GM18870 (cell line): ENCODE results near the gene CCSER1.

Experiments
- ATAC-seq: cut with Tn5 transposase; IDR thresholded peaks from one replicate; pipeline ENCODE4 v1.9.1; 2021; ENCODE audit warnings: moderate library complexity; ENCODE audit not compliant: unreplicated experiment

Gene CCSER1

DNA sequence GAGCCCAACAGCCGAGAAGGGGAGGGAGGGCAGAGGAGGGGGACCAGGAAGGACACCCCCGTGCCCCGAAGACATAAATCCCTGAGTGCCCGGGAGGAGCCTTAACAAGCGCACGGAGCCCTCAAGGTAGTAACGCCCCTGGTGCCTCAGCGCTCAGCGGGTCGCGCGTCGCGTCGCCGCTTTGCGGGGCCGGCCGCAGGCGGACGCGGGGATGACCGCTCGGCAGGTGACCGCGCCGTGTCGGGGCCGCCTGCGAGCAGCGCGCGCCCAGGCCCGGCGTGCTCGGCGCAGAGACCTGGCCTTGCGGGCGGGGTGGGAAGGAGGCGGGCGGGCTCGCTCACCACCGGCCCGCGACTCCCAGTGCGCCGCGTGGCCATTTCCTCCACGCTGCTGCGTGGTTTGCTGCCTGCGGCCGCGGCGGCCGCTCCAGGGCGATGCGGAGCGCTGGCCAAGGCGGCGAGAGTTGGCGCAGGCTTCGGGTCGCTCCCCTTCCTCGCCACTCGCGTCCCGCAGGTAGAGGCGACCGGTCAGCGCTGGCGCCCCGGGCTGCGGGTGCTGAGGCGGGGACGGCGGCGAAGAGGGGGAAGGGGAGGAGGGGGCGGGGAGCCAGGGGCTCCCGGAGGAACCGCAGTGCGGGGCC is 632 bp downstream of the CCSER1 start:
- peak; percentile 15 for ATAC-seq

DNA sequence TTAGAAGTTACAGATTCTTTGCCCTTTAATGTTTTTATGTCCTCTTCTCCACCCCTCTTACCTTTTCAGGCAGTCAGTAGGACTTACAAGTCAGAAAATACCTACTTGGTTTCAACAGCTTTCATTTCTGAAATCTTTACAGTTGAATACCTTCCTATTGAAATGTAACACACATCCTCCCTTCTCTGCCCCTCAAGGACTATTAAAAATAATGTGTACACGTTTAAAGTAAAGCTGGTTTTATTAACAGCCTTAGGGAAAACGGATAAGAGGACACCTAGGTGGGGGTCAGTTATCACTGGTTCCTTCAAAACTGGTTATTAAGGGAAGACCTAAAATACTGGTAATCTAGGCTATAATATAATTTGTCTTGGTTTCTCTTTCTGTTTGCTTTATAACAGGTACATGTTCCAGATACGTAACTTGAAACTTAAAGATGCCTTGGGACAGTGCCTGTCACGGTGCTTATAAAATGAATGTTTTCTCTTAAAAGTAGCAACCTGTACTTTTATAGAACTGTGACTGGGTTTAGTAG is 1.8 kb downstream of the CCSER1 start:
- ATAC-seq = no peak

DNA sequence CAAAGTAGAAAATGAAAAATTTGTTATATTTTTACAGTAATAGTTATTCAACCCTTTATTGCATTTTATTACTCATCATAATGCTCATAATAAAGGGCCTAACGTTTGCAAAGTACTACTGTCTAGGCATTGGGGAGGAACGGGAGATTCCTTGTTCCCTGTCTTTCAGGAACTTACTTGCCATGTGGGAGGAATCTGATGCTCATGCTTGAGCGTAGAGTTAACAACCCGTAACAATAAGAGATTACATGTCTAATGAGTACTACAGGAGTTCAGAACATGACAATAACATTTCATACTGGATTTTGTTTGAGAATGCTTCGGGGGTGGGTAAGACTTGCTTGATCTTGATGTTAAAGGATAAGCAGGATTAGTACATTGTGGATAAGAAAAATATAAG is 2.9 kb downstream of the CCSER1 start:
- no peak for ATAC-seq

DNA sequence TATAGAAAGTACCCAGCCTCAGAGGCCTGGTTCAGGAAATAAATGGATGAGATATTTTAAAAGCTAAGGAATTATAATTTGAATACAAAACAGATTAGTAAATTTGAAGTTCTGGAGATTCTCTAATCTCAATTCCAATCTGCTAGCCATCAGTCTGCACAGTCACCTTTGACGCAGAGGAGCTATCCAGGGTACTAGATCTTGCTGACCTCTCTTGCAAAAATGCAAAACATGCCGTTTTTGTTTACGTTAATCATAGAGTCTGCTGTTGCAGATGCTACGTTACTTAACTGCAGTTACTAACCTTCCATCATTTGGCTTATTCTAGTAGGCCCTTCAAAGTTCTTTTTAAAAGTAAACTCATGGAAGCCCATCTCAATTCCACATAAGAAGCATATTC is 10.4 kb downstream of the CCSER1 start:
- no peak for ATAC-seq

DNA sequence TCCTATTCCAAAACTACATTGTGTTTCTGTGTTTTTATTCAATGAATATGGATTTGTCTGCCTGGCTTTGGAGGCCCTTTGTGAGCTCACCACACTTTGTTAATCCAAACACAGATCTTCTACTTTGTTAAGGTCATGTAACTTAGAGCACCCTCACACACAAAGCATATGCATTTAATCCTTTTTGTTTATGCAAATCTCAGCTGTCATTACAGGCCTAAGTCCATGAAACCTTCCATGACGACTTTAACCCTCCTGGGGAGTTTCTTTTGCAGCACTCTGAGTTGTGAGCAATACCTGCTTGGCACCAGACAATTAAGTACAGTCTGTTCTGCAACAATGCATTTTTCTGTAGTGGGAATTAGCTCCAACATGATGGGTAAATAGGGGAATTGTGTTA is 14.9 kb downstream of the CCSER1 start:
- no peak for ATAC-seq

DNA sequence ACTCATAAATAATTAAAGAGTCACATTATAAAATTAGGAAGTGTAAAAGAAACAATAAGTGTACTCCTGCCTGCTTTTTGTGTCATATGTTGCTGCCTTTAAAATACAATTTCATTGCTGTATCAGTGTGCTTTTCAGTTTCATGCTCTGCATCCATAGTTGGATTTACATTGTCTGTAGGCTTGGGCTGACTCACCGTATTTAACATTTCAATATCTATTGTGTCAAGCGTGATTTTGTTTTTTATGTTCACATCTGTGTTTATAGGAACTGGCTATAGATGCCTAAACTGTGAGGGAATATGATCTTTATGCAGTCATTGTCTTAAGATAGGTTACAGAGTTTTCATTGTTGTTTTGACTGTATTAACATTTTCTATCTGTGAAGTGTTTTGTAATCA is 18.1 kb downstream of the CCSER1 start:
- ATAC-seq = no peak

DNA sequence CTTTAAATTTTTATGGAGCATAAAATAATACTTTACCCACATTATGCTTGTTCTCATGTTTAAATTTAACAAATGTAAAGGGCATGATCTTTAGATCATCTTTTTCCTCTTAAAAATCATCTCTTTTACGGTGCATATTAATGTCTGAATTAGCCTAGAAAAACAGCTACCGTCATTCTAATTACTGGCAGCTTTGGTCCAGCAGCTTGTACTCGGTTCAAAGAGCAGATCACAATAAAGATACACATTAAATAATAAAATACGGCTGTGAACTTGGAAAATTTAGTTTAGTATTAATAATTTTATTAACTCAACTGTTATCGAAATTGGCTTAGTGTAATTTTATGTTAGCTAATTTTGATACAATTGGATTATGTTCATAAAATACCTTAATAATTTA is 19.1 kb downstream of the CCSER1 start:
- ATAC-seq = no peak

DNA sequence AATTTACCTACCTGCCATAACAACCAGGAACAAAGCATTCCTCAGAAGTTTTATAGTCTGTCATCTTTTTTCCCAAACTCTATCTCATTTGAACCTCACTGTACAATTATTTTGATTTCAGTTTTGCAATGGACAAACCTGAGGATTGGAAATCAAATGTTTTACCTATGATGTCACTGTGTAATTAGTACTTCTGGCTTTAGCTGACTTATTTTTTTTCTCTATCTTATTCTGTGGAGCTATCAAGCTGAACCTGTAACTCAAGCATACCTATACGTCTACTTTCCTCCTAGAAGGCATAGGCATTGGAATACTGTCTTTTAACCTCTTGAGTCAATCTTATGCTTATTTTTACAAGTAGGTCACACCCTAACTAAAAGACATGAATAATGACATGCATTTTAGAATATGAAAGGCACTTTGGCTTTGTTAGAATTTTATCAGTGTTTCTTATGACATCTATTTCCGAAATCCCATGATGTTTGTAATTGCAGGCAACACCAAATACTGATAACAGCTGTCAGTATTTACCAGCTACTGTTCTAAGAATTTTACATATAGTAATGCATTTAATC is 21.5 kb downstream of the CCSER1 start:
- no peak for ATAC-seq

DNA sequence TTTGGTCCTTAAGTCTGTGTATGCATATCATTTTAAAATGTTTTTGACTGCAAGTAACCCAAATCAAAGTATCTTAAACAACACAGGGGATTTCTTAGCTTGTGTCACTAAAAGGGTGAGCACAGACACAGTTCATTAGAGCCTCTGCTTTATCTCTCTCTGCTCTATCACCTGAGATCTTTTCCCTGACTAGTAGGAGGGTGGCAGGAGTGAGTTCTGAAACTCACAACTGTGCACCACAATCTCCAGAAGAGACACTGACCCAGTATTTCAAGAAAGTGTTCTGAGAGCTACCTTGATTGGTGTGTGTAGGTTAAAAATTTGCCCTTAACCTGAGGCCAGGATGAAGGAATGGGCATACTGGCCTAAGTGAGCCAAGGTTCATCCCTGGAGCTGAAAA is 24.8 kb downstream of the CCSER1 start:
- no peak for ATAC-seq

DNA sequence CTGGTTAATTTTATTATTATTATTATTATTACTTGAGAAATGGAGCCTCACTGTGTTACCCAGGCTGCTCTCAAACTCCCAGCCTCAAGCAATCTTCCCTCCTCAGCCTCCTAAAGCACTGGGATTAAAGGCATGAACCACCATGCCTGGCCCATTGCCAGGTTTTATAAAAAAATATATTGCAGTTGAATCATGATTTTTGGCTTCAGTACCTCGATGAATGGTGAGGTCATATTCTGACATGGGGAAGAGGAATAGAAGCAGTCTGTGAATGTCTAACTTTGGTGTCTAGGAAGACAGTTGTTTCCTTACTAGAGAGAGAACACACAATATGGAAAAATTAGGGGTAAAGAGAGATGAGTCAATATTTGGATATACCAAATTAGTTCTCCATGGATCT is 32.0 kb downstream of the CCSER1 start:
- ATAC-seq = no peak

DNA sequence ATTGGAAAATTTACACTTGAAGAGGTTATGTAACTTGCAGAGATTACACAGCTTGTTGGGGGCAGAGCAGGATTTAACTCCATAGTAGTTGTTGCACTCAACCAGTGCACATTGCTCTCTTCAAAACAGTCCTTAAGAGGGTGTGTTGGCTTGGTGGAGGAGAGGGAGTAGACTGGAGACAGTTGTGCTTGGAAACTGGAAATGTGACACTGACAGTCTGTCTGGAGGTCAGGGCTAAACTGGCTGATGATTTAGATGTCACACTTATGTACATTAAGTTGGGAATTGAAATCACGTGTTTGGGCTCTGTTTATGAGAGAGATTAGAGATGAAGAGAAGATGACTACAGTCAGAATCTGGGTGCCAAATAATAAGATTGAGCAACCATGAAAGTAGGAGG is 32.9 kb downstream of the CCSER1 start:
- no peak for ATAC-seq

DNA sequence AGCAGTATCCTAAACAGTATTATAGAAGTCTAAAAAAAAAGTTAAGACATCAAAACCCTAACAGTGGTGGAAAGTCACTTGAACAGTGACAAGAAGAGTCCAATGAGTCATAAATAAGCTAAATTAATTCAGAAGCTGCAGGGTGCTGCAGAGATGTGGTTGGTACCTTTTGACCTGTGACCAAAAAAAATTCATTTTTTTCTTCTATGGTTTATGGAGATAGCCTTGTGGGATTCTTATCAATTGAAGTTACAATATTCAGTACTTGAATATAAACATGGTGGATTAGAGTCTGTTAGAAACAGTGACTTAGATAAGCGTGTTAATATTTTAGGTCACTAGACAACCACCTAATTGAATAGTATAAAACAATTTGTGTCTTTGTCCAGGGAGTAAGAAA is 35.4 kb downstream of the CCSER1 start:
- no peak for ATAC-seq

DNA sequence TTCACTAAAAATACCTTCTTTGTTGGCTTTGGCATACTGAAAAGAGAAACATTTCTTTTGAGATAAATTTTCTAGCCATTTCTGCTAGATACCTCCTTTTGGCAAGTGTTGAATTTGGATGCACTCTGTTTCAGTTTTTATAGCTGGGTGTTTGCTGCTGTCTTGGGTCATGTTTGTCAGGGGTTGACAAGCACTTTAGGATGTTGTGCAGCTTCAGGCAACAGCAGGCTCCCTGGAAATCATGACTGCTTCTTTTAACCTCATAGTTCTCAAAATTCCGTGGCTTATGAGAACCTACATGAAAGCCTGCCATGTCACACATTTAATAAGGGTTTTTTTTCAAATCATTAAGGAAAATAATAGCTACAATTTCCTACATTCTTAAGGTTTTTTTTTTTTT is 36.7 kb downstream of the CCSER1 start:
- no peak for ATAC-seq

DNA sequence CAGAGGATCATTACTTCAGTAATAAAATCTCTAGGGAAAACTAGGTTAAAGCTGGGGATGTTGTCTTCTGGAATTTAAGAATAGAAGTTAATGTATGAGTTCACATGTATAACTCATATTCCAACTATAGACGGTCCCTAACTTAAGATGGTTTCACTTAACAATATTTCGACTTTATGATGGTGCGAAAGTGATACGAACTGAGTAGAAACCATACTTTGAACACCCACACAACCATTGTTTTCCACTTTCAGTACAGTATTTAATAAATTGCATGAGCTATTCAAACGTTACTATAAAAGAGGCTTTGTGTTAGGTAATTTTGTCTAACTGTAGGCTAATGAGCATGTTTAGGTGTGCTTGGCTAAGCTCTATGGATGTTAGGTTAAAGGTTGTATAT is 38.7 kb downstream of the CCSER1 start:
- peak; percentile 67 for ATAC-seq

DNA sequence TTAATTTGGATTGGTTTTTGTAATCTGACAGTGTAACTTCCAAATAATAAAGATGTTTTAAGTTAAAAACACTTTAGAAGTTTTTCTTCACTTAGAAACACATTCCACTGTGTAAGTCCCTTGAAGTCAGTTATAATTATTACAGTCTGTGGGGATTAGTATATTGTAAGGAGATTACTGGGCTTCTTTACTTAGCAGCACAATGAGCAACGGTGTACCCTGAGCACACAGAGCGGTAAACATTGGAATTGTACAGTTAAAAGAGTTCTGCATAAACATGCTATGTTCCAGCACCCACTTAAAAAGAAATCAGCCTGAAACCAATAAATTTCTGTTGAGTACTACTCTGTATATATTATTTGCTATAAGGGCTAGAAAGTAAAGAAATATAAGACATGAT is 44.3 kb downstream of the CCSER1 start:
- ATAC-seq = no peak

DNA sequence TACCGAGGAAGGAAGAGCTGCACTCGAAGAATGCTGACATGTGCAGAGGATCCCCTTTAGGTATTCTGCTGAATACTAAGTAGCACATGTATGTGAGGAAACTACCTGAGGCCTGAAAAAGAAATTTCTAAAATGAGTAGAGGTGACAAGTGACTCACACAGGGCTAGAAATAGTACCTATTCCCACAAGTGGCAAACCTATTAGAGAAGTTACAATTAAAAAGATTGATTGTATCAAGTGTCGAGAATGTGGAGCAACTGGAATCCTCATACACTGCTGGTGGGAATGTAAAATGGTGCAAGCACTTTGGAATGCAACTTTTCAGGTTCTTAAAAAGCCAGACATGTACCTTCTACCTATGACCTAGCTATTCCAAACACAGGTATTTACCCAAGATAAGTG is 47.4 kb downstream of the CCSER1 start:
- ATAC-seq = no peak

DNA sequence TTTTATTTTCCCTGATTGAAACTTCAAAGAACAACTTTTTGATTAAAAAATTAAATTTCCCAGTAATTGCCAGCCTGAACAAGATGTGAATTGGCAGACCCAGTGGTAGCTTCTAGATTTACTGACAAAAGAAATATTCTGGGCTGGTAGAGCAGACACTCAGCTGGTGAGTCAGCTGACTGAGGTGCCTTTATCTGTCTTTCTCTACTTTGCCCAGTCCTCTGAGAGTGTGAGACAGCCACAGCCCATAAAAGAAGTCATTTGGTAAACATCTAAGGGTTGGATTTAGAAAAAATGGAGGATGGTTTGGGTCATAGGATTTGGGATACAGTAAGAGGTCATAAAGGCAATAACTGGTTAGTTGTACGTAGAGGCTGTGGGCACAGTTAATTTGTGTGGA is 54.5 kb downstream of the CCSER1 start:
- no peak for ATAC-seq

DNA sequence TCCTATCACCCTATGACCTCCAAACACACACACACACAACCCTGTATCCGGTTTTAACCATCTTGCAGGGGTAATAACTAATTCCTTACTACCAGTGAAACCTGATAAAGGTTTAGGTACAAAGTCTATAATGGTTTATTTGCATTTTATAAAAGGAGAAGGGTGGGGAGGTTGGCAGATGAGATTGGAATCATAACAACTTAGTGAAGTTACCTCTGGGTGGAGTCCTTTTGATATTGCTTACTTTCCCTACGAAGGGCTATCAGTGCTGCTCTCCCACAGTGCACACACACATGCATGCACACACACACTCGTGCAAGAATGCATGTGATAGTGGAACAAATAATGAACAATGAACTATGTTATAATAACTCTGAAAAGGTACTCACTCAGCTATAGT is 56.1 kb downstream of the CCSER1 start:
- ATAC-seq = no peak

DNA sequence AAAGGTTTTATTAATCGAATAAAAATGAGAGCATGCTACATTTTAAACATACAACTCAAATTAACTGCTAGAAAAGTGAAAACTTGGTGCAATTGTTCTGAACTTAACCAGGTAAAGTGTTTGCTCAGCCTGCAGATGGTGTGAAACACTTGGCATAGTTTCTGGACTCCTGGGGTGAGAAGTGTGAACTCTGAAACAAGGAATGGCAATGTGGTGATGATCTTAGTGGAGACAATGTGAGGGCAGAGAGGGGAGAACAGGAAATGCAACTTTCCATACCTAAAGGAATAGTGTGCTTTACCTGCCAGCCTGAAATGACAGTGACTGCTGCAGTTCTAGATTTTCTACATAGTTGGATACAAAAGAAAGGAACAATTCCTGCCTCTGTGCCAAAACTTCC is 57.4 kb downstream of the CCSER1 start:
- ATAC-seq = no peak

DNA sequence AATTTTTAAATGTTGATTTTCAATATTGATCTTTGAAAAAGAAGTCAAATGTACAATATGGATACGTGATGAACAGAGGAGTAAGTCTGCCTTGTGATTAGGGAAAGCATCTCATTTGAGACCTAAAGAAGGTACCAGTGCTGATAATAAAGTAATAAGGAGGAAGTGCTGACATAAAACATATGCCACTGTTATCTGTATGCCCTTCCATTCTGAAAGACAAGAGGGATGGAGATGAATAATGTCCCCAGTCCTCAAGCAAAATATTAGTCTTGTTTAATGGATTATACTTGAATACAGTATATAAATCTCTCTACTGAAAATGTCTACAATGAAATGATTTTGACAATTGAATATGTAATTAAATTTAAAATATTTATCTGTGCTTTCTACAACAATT is 58.2 kb downstream of the CCSER1 start:
- ATAC-seq = no peak

DNA sequence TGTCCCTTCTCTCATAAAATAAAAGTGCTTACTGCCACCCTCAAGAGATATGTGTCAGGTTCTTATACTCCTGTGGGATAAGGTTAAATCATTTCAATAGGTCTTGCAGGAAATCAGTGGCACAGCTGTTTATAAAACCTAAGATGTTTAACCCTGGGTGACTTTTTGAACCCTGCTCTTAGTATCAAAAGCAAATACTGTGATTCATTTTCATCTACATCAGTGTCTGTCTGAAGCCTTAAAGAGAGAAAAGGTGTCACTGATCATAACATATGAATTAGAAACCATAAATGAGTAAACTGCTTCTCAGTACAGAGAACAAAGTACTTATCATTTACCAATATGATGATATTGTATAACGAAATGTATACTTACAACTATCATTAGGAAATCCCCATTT is 59.0 kb downstream of the CCSER1 start:
- no peak for ATAC-seq

DNA sequence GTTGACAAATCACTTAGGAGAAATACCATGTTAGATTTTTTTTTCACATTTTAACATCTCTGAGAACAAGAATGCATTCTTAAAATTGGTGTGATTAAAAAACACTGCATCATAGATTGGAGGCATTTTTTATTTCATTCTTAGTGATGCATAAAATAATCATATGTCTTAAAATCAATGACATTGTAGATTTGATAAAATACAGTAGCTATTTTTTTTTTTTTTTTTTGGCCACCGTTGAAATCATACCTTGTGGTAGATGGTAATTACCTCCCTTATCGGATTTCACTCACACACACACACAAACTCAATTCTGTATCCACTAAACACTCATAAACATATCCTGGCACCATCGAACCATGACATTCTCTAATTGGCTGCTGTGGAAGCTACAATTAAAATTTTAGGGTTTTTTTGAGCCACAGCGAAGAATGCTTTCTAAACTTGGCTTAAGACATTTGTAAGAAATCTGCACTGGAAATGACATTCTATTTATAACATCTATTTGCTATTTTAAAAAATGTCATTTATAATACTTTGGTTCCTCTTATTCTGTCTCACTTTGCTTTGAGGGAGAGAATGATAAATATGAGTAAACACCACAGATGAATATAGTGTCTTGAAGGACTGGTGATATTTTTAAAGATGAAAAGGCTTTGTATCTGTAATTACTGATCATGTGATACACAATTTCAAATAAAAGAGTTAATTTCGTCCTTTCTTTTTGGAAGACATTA is 60.1 kb downstream of the CCSER1 start:
- no peak for ATAC-seq
